T1000 (cell line): Measurements from ENCODE around the gene ESRRG.
A peak's percentile ranks its signal among the peaks of the same experiment; 100 is the strongest.

ENCODE experiments used
- DNase-seq: peaks from one replicate; lab custom pipeline; 2025; ENCODE audit warnings: mixed read lengths; lab: John Stamatoyannopoulos, UW

ESRRG gene

GRCh38 chr1:216627252-216627651 lies 96.0 kb downstream of the ESRRG start:
- DNase-seq: no peak

GRCh38 chr1:216626394-216627067 lies 96.7 kb downstream of the ESRRG start:
- no peak for DNase-seq

- no peak for DNase-seq
Measured at GRCh38 chr1:216621536-216621935, 101.7 kb downstream of the ESRRG start.

- DNase-seq: no peak
Measured at GRCh38 chr1:216617081-216617875, 106.0 kb downstream of the ESRRG start.

- no peak for DNase-seq
Measured at GRCh38 chr1:216616425-216616824, 106.8 kb downstream of the ESRRG start.

GRCh38 chr1:216614011-216614934 lies 109.0 kb downstream of the ESRRG start:
- DNase-seq: no peak

- no peak for DNase-seq
Measured at GRCh38 chr1:216612291-216612690, 110.9 kb downstream of the ESRRG start.

- DNase-seq: no peak
Measured at GRCh38 chr1:216607067-216607697, 116.0 kb downstream of the ESRRG start.

GRCh38 chr1:216606047-216606637 lies 117.1 kb downstream of the ESRRG start:
- no peak for DNase-seq

GRCh38 chr1:216604771-216605170 lies 118.5 kb downstream of the ESRRG start:
- DNase-seq: no peak

- DNase-seq: peak; percentile 70
Measured at GRCh38 chr1:216600730-216601609, 122.3 kb downstream of the ESRRG start.

GRCh38 chr1:216599851-216600250 lies 123.4 kb downstream of the ESRRG start:
- DNase-seq: no peak

GRCh38 chr1:216598448-216598847 lies 124.8 kb downstream of the ESRRG start:
- DNase-seq: no peak

- DNase-seq: no peak
Measured at GRCh38 chr1:216596281-216596862, 126.9 kb downstream of the ESRRG start.

- DNase-seq: no peak
Measured at GRCh38 chr1:216587715-216588114, 135.5 kb downstream of the ESRRG start.

GRCh38 chr1:216582151-216582550 lies 141.1 kb downstream of the ESRRG start:
- DNase-seq: no peak

- no peak for DNase-seq
Measured at GRCh38 chr1:216580538-216581057, 142.6 kb downstream of the ESRRG start.

GRCh38 chr1:216576234-216576937 lies 146.8 kb downstream of the ESRRG start:
- no peak for DNase-seq

- DNase-seq: no peak
Measured at GRCh38 chr1:216566641-216567205, 156.5 kb downstream of the ESRRG start.
